HUES48 (cell line): ENCODE measurements around the gene ZNF565.
"Not testable (repeated sequence)": the region's sequence is repeated elsewhere in the genome, so short reads cannot be mapped to it uniquely, and the experiment has no call there.

Source experiments
- H3K27ac ChIP-seq: one replicate; pipeline ENCODE4 v1.7.0; 2013; ENCODE audit warnings: low read depth, low read length, inconsistent platforms
- H3K27me3 ChIP-seq: 2 replicates; pipeline ENCODE4 v1.6.1; 2013; ENCODE audit warnings: mild to moderate bottlenecking, low read length; ENCODE audit not compliant: control insufficient read depth, insufficient read depth
- H3K36me3 ChIP-seq: 2 replicates; pipeline ENCODE4 v1.6.1; 2013; ENCODE audit warnings: low read length; ENCODE audit not compliant: control insufficient read depth, insufficient read depth
- H3K4me1 ChIP-seq: 2 replicates; pipeline ENCODE4 v1.6.1; 2013; ENCODE audit warnings: mild to moderate bottlenecking, low read length; ENCODE audit not compliant: control insufficient read depth, insufficient read depth
- H3K4me3 ChIP-seq: 2 replicates; pipeline ENCODE4 v1.5.1; 2013; ENCODE audit warnings: mild to moderate bottlenecking, low read depth, low read length
- H3K9ac ChIP-seq: 2 replicates; pipeline ENCODE4 v1.6.1; 2013; ENCODE audit warnings: mild to moderate bottlenecking, low read depth, low read length, moderate library complexity
- H3K9me3 ChIP-seq: 2 replicates; pipeline ENCODE4 v1.6.1; 2013; ENCODE audit warnings: low read length; ENCODE audit not compliant: control insufficient read depth, insufficient read depth

Gene ZNF565

GRCh38 chr19:36134867-36135266 is 79.6 kb downstream of the ZNF565 start:
- H3K27ac ChIP-seq, H3K4me1 ChIP-seq, H3K4me3 ChIP-seq, H3K27me3 ChIP-seq, H3K9ac ChIP-seq, H3K9me3 ChIP-seq, H3K36me3 ChIP-seq: not testable (repeated sequence)
